IMR-90 (cell line): ENCODE results near the gene PSMG1. TPM values are rescaled to one million over a fixed set of nuclear protein-coding genes. Genes with fewer than 3 reads are reported as not detected.

Experiments
- ATAC-seq: fragments of 200-7000 bp; cut with Tn5 transposase; 2 replicates; pipeline ENCODE4 v1.9.1; 2020; ENCODE audit warnings: low read depth, mild to moderate bottlenecking, moderate library complexity
- BruUV-seq: library from RNA; stranded (reverse); fragments of 400-500 nt; replicated peaks from 2 replicates; lab custom pipeline; 2021; lab: Mats Ljungman, UMichigan
- CTCF ChIA-PET: fragments of 300-600 bp; formaldehyde crosslinking; extraction: SDS; loops from one replicate; lab custom pipeline; 2021; ENCODE audit warnings: antibody characterized with exemption; lab: Yijun Ruan, JAX
- POLR2A ChIA-PET: fragments of 300-600 bp; sonication (Branson Sonifier 250); formaldehyde crosslinking; loops from one replicate; lab custom pipeline; 2022; ENCODE audit warnings: antibody characterized with exemption; ENCODE audit not compliant: unreplicated experiment; lab: Charles Lee
- DNase-seq: peaks from one replicate; pipeline ENCODE4 v3.0.0; 2013
- H2AFZ ChIP-seq: replicated peaks from 2 replicates; pipeline ENCODE3; 2013; ENCODE audit warnings: low read length, mild to moderate bottlenecking; ENCODE audit not compliant: poor library complexity
- H2AK5ac ChIP-seq: 2 replicates; pipeline ENCODE4 v1.6.1; 2013; ENCODE audit warnings: low read depth, low read length, inconsistent platforms
- H2AK9ac ChIP-seq: replicated peaks from 2 replicates; pipeline ENCODE3; 2013; ENCODE audit warnings: mild to moderate bottlenecking, low read depth, low read length, moderate library complexity; ENCODE audit not compliant: poor library complexity
- H2BK120ac ChIP-seq: 2 replicates; pipeline ENCODE4 v1.6.1; 2013; ENCODE audit warnings: low read depth, low read length, inconsistent platforms
- H2BK15ac ChIP-seq: 3 replicates; pipeline ENCODE4 v1.6.1; 2013; ENCODE audit warnings: low read depth, low read length, inconsistent platforms
- H2BK20ac ChIP-seq: 2 replicates; pipeline ENCODE4 v1.6.1; 2013; ENCODE audit warnings: low read depth, mild to moderate bottlenecking, inconsistent platforms, low read length, moderate library complexity
- H2BK5ac ChIP-seq: 2 replicates; pipeline ENCODE4 v1.6.1; 2013; ENCODE audit warnings: mild to moderate bottlenecking, low read depth, low read length, inconsistent platforms; ENCODE audit not compliant: poor library complexity, severe bottlenecking
- H3K14ac ChIP-seq: replicated peaks from 2 replicates; pipeline ENCODE4 v1.6.1; 2013; ENCODE audit warnings: low read depth, low read length, inconsistent platforms
- H3K18ac ChIP-seq: 2 replicates; pipeline ENCODE4 v1.6.1; 2013; ENCODE audit warnings: low read depth, low read length, control low read depth
- H3K23ac ChIP-seq: 2 replicates; pipeline ENCODE4 v1.6.1; 2013; ENCODE audit warnings: low read depth, low read length, inconsistent platforms
- H3K27ac ChIP-seq: 2 replicates; pipeline ENCODE4 v1.5.1; 2013; ENCODE audit warnings: mild to moderate bottlenecking, control low read depth, low read length; ENCODE audit not compliant: insufficient read depth
- H3K27me3 ChIP-seq: 2 replicates; pipeline ENCODE4 v1.6.1; 2013; ENCODE audit warnings: low read length; ENCODE audit not compliant: control insufficient read depth, insufficient read depth
- H3K36me3 ChIP-seq: 2 replicates; pipeline ENCODE4 v1.6.1; 2013; ENCODE audit warnings: low read length, mixed read lengths; ENCODE audit not compliant: control insufficient read depth, insufficient read depth
- H3K4ac ChIP-seq: 2 replicates; pipeline ENCODE4 v1.6.1; 2013; ENCODE audit warnings: low read depth, low read length, inconsistent platforms
- H3K4me1 ChIP-seq: 2 replicates; pipeline ENCODE4 v1.6.1; 2013; ENCODE audit warnings: low read length, mixed read lengths; ENCODE audit not compliant: control insufficient read depth, insufficient read depth
- H3K4me2 ChIP-seq: 2 replicates; pipeline ENCODE4 v1.6.1; 2013; ENCODE audit warnings: low read depth, mild to moderate bottlenecking, control low read depth, low read length, moderate library complexity
- H3K4me3 ChIP-seq: 2 replicates; pipeline ENCODE4 v1.5.1; 2013; ENCODE audit warnings: low read depth, mild to moderate bottlenecking, control low read depth, low read length, moderate library complexity; ENCODE audit not compliant: insufficient read depth
- H3K56ac ChIP-seq: 2 replicates; pipeline ENCODE4 v1.6.1; 2013; ENCODE audit warnings: low read length, inconsistent platforms; ENCODE audit not compliant: insufficient read depth; ENCODE audit errors: extremely low read depth
- H3K79me1 ChIP-seq, 2 experiments: 2 replicates each; pipeline ENCODE4 v1.6.1; 2013; ENCODE audit warnings: low read length in 2 of 2, inconsistent platforms in 1 of 2, low read depth in 1 of 2
- H3K9ac ChIP-seq: 2 replicates; pipeline ENCODE4 v1.6.1; 2013; ENCODE audit warnings: low read depth, low read length, control low read depth
- H3K9me1 ChIP-seq: 2 replicates; pipeline ENCODE4 v1.6.1; 2013; ENCODE audit warnings: low read length, inconsistent platforms; ENCODE audit not compliant: insufficient read depth
- H3K9me3 ChIP-seq: 2 replicates; pipeline ENCODE4 v1.6.1; 2013; ENCODE audit warnings: low read length; ENCODE audit not compliant: control insufficient read depth, insufficient read depth
- H4K20me1 ChIP-seq: 2 replicates; pipeline ENCODE4 v1.6.1; 2013; ENCODE audit warnings: low read length, inconsistent platforms; ENCODE audit not compliant: insufficient read depth
- H4K5ac ChIP-seq: 2 replicates; pipeline ENCODE4 v1.6.1; 2013; ENCODE audit warnings: mild to moderate bottlenecking, low read depth, low read length, control low read depth
- H4K8ac ChIP-seq, 2 experiments: 2 replicates each; pipeline ENCODE4 v1.6.1; 2013; ENCODE audit warnings: low read depth in 2 of 2, low read length in 2 of 2, control low read depth in 1 of 2, inconsistent platforms in 1 of 2
- H4K91ac ChIP-seq: 2 replicates; pipeline ENCODE4 v1.6.1; 2013; ENCODE audit warnings: low read depth, low read length, inconsistent platforms; ENCODE audit not compliant: insufficient read depth
- BHLHE40 ChIP-seq: fragments of 150-350 bp; IDR thresholded peaks from 2 replicates; pipeline ENCODE4 v1.6.1; 2016; ENCODE audit warnings: mild to moderate bottlenecking, low read depth, low read length
- CEBPB ChIP-seq: IDR thresholded peaks from 2 replicates; pipeline ENCODE4 v1.6.1; 2012; ENCODE audit warnings: low read depth, low read length, improper control_type of control experiment
- CHD1 ChIP-seq: IDR thresholded peaks from 2 replicates; pipeline ENCODE4 v1.6.1; 2012; ENCODE audit warnings: low read depth, low read length, improper control_type of control experiment
- CTCF ChIP-seq: conservative IDR thresholded peaks from 2 replicates; pipeline ENCODE4 v1.5.1; 2012; ENCODE audit warnings: mild to moderate bottlenecking, low read depth, low read length, improper control_type of control experiment
- FOS ChIP-seq: fragments of 150-350 bp; IDR thresholded peaks from 2 replicates; pipeline ENCODE4 v1.6.1; 2016; ENCODE audit warnings: low read depth, low read length
- MAFK ChIP-seq: IDR thresholded peaks from 2 replicates; pipeline ENCODE4 v1.6.1; 2012; ENCODE audit warnings: low read depth, low read length, improper control_type of control experiment
- MAZ ChIP-seq: IDR thresholded peaks from 2 replicates; pipeline ENCODE4 v1.6.1; 2012; ENCODE audit warnings: low read depth, mild to moderate bottlenecking, low read length, improper control_type of control experiment, moderate library complexity, borderline replicate concordance
- MXI1 ChIP-seq: IDR thresholded peaks from 2 replicates; pipeline ENCODE4 v1.6.1; 2012; ENCODE audit warnings: low read depth, mild to moderate bottlenecking, low read length, moderate library complexity, borderline replicate concordance
- NFE2L2 ChIP-seq: fragments of 150-350 bp; IDR thresholded peaks from 2 replicates; pipeline ENCODE4 v1.6.1; 2016; ENCODE audit warnings: low read depth, mild to moderate bottlenecking, low read length
- POLR2A ChIP-seq: IDR thresholded peaks from 2 replicates; pipeline ENCODE4 v1.6.1; 2012; ENCODE audit warnings: mild to moderate bottlenecking, low read depth, low read length
- RAD21 ChIP-seq: IDR thresholded peaks from 2 replicates; pipeline ENCODE4 v1.6.1; 2012; ENCODE audit warnings: low read length, improper control_type of control experiment
- RCOR1 ChIP-seq: IDR thresholded peaks from 2 replicates; pipeline ENCODE4 v1.6.1; 2012; ENCODE audit warnings: mild to moderate bottlenecking, low read length, improper control_type of control experiment; ENCODE audit not compliant: insufficient replicate concordance
- RFX5 ChIP-seq: IDR thresholded peaks from 2 replicates; pipeline ENCODE4 v1.8.0; 2012; ENCODE audit warnings: low read depth, mild to moderate bottlenecking, low read length, moderate library complexity
- SMC3 ChIP-seq: fragments of 150-350 bp; IDR thresholded peaks from 2 replicates; pipeline ENCODE4 v1.6.1; 2016; ENCODE audit warnings: low read depth, mild to moderate bottlenecking, antibody characterized with exemption, low read length, moderate library complexity
- WGBS, 2 experiments: methylation state at CpG; one replicate each; pipeline versions ENCODE4 v1.1.5 to v1.1.7; 2013; ENCODE audit warnings: missing lambda C conversion rate in 2 of 2; ENCODE audit not compliant: insufficient read length in 1 of 2; ENCODE audit errors: extremely low coverage in 2 of 2; 5-methylcytosine and 5-hydroxymethylcytosine counted together
- dilution Hi-C: fragments of 300-500 bp; cut with HindIII; formaldehyde crosslinking; loops from one replicate; pipeline ENCODE4 v1.14.3; 2018; ENCODE audit warnings: low sequenced_read_pairs; ENCODE audit not compliant: unreplicated experiment
- in situ Hi-C: fragments of 300-500 bp; cut with MboI; formaldehyde crosslinking; loops from 3 replicates; pipeline ENCODE4 v1.14.3; 2019; ENCODE audit warnings: low sequenced_read_pairs, inconsistent platforms, mixed read lengths
- intact Hi-C: fragments of 100-400 bp; cut with micrococcal nuclease; formaldehyde crosslinking; loops from 2 replicates; pipeline ENCODE4 v1.10.0; 2022
- polyA plus RNA-seq, 3 experiments: library from polyadenylated mRNA; depleted of rRNA; stranded (reverse); fragments of >200 nt; gene quantifications; 2 replicates each; pipeline ENCODE4 v1.2.3, GENCODE V29; 2012; ENCODE audit warnings: low replicate concordance in 1 of 3
- total RNA-seq: library from RNA; depleted of rRNA; stranded (reverse); fragments of >200 nt; gene quantifications from 2 replicates; pipeline ENCODE4 v1.2.3, GENCODE V29; 2012
- TF ChIP-seq, protein P1 (sequence below): fragments of 150-350 bp; IDR thresholded peaks from 2 replicates; pipeline ENCODE4 v1.6.1; 2016; ENCODE audit warnings: low read depth, mild to moderate bottlenecking, low read length, moderate library complexity, borderline replicate concordance
- TF ChIP-seq, protein P2 (sequence below): fragments of 150-350 bp; IDR thresholded peaks from 2 replicates; pipeline ENCODE4 v1.6.1; 2017; ENCODE audit warnings: mild to moderate bottlenecking, antibody characterized with exemption, low read length, low read depth

PSMG1 gene
- total and polyA plus RNA-seq, 2 of the 4 experiments (the other 2 are of a cell fraction) = 37.8 to 45.4 TPM

- ChIA-PET CTCF (no interaction called here), POLR2A (no interaction called here)
- H2BK5ac ChIP-seq = no peak overlapping the region
- no peaks in the 10 kb centered on the region for H3K79me1 ChIP-seq
- H2BK20ac ChIP-seq = no peak overlapping the region
- in situ Hi-C loops (no loop called here), dilution Hi-C loops (no loop called here), intact Hi-C loops (no loop called here)
- H3K4me1 ChIP-seq = no peaks in the 10 kb centered on the region
- H2AFZ ChIP-seq = no peak overlapping the region
- no peak overlapping the region for H4K5ac ChIP-seq
- no CpG with 5 or more reads among the region's 2 CpGs for WGBS, 2 experiments
- peaks cover 3% of the 10 kb centered on the region; the same call in 1 of the 2 replicates for H3K9me1 ChIP-seq
- no peak overlapping the region for H3K4ac ChIP-seq
- no peak overlapping the region for H3K9ac ChIP-seq
- H4K8ac ChIP-seq = no peak overlapping the region
- H2BK120ac ChIP-seq = no peak overlapping the region
- no peak overlapping the region for H2AK9ac ChIP-seq
- no peaks in the 10 kb centered on the region for H4K20me1 ChIP-seq
- no TSS peak for BruUV-seq
- H3K4me3 ChIP-seq = no peak overlapping the region
- H3K56ac ChIP-seq = no peak overlapping the region
- DNase-seq (no peak), ATAC-seq (no peak)
- TF ChIP-seq NFE2L2 (no peak), MAFK (no peak), CTCF (no peak), FOS (no peak), CHD1 (no peak), RFX5 (no peak), BHLHE40 (no peak), RCOR1 (no peak), MXI1 (no peak), MAZ (no peak), POLR2A (no peak), RAD21 (no peak), CEBPB (no peak), SMC3 (no peak)
- TF ChIP-seq, protein P1, sequence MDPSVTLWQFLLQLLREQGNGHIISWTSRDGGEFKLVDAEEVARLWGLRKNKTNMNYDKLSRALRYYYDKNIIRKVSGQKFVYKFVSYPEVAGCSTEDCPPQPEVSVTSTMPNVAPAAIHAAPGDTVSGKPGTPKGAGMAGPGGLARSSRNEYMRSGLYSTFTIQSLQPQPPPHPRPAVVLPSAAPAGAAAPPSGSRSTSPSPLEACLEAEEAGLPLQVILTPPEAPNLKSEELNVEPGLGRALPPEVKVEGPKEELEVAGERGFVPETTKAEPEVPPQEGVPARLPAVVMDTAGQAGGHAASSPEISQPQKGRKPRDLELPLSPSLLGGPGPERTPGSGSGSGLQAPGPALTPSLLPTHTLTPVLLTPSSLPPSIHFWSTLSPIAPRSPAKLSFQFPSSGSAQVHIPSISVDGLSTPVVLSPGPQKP = no peak
- TF ChIP-seq, protein P2, sequence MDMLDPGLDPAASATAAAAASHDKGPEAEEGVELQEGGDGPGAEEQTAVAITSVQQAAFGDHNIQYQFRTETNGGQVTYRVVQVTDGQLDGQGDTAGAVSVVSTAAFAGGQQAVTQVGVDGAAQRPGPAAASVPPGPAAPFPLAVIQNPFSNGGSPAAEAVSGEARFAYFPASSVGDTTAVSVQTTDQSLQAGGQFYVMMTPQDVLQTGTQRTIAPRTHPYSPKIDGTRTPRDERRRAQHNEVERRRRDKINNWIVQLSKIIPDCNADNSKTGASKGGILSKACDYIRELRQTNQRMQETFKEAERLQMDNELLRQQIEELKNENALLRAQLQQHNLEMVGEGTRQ = no peak
- no peak overlapping the region for H3K23ac ChIP-seq
- H3K36me3 ChIP-seq = no peaks in the 10 kb centered on the region
- H3K18ac ChIP-seq = no peak overlapping the region
- peaks cover 19% of the 10 kb centered on the region for H3K27me3 ChIP-seq
- H3K4me2 ChIP-seq = no peak overlapping the region
- no peak overlapping the region for H3K27ac ChIP-seq
- H2BK15ac ChIP-seq = no peak overlapping the region
- H2AK5ac ChIP-seq = no peak overlapping the region
- H3K9me3 ChIP-seq = peaks cover 2% of the 10 kb centered on the region
- H3K14ac ChIP-seq = no peak overlapping the region
- H4K91ac ChIP-seq = no peak overlapping the region
Measured at GRCh38 chr21:39148975-39149374, 34.3 kb downstream of the PSMG1 start.
